Activated T-cell treated with anti-CD3 and anti-CD28 coated beads, Interleukin-2, amount 50 U/mL, for 72 hours (primary cell): ENCODE data around the gene WNT3A. TPM values are rescaled to one million over a fixed set of nuclear protein-coding genes. Genes with fewer than 3 reads are reported as not detected.
"Not testable (repeated sequence)": the region's sequence is repeated elsewhere in the genome, so short reads cannot be mapped to it uniquely, and the experiment has no call there.

Source experiments
- ATAC-seq, 2 donors: fragments of 150-1000 bp; cut with Tn5 transposase; replicated peaks in 1 of 2; 2 replicates each; pipeline ENCODE4 v1.10.0; 2021; ENCODE audit warnings: moderate library complexity in 2 of 2, mild to moderate bottlenecking in 1 of 2
- DNase-seq, 2 donors: peaks; one replicate each; pipeline ENCODE4 v3.0.0; 2021 to 2022; ENCODE audit warnings: mixed read lengths in 1 of 2
- H3K27ac Mint-ChIP-seq: one replicate; pipeline ENCODE4 v1.8.0; 2022; ENCODE audit warnings: mild to moderate bottlenecking, moderate library complexity, mixed read lengths
- H3K27me3 Mint-ChIP-seq: one replicate; pipeline ENCODE4 v1.8.0; 2022; ENCODE audit warnings: low read depth, mixed read lengths
- H3K36me3 Mint-ChIP-seq, 2 donors: one replicate each; pipeline ENCODE4 v1.8.0; 2022; ENCODE audit warnings: mixed read lengths in 2 of 2, mild to moderate bottlenecking in 1 of 2; ENCODE audit not compliant: insufficient read depth in 2 of 2
- H3K4me1 Mint-ChIP-seq: one replicate; pipeline ENCODE4 v1.8.0; 2022; ENCODE audit warnings: low read depth, mixed read lengths
- H3K4me3 Mint-ChIP-seq, 2 donors: one replicate each; pipeline ENCODE4 v1.8.0; 2022; ENCODE audit warnings: mild to moderate bottlenecking in 2 of 2, mixed read lengths in 2 of 2, moderate library complexity in 2 of 2
- H3K9me3 Mint-ChIP-seq, 2 donors: one replicate each; pipeline ENCODE4 v1.8.0; 2022; ENCODE audit warnings: mixed read lengths in 2 of 2
- total RNA-seq, 2 donors: library from RNA; stranded (reverse); gene quantifications; one replicate each; pipeline ENCODE4 v1.2.3, GENCODE V29; 2022

Gene WNT3A
- total RNA-seq, 2 donors from 2014 or later = not detected

DNA sequence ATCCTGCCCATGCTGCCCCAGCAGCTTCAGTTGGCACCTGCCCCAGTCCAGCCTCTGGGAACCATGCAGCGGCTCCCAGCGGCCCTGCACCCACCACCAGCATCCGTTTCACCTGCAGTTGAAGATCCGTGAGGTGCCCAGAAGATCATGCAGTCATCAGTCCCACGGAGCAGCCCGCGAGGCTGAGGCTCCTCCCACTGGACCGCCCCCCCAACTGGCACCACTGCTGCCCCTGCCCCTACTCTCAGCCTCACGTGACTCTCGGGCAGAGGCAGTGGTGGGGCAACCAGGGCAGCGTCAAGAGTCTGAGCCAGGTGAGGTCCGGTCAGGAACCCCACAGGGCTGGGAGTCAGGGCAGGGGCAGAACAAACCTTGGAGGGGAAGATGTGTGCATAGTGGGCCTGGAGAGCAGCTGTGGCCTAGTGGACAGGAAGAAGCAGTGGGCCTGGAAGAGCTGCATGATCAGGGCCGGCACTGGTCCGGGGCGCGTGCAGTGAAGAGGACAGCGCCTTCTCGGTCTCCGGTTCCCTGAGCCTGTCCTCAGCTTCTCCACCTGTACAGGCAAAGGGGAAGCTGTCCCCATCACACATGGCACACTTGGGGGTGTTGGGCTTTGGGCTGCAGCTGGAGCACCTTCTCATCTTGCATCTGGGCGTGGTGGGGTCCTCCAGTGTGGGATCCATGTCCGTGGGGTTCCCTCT is 31.1 kb upstream of the WNT3A start:
- ATAC-seq, H3K36me3 Mint-ChIP-seq, H3K9me3 Mint-ChIP-seq, DNase-seq, H3K27me3 Mint-ChIP-seq, H3K27ac Mint-ChIP-seq, H3K4me3 Mint-ChIP-seq, H3K4me1 Mint-ChIP-seq: not testable (repeated sequence)

DNA sequence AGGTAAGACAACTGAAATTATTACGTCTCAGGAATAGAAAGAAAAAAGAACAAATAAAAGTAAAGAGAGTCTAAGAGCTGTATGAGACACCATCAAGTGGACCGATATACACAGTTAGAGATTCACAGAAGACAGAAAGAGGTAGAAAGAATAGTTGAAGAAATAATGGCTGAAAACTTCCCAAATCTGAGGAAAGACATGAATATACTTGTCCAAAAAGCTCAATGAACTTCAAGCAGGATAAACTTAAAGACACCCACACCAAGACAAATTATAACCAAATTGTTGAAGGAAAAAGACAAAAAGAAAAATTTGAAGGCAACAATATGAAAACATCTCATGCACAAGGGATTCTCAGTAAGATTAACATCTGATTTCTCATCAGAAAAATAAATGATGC is 19.6 kb upstream of the WNT3A start:
- DNase-seq = no peak
- H3K4me1 Mint-ChIP-seq = no peaks in the 10 kb centered on the region
- H3K4me3 Mint-ChIP-seq = no peak overlapping the region
- ATAC-seq = no peak
- H3K36me3 Mint-ChIP-seq = peaks cover 4 to 5% of the 10 kb centered on the region in 2 donors
- H3K9me3 Mint-ChIP-seq = peaks cover 0 to 4% of the 10 kb centered on the region in 2 donors
- H3K27me3 Mint-ChIP-seq = peaks cover 25% of the 10 kb centered on the region
- H3K27ac Mint-ChIP-seq = no peak overlapping the region

DNA sequence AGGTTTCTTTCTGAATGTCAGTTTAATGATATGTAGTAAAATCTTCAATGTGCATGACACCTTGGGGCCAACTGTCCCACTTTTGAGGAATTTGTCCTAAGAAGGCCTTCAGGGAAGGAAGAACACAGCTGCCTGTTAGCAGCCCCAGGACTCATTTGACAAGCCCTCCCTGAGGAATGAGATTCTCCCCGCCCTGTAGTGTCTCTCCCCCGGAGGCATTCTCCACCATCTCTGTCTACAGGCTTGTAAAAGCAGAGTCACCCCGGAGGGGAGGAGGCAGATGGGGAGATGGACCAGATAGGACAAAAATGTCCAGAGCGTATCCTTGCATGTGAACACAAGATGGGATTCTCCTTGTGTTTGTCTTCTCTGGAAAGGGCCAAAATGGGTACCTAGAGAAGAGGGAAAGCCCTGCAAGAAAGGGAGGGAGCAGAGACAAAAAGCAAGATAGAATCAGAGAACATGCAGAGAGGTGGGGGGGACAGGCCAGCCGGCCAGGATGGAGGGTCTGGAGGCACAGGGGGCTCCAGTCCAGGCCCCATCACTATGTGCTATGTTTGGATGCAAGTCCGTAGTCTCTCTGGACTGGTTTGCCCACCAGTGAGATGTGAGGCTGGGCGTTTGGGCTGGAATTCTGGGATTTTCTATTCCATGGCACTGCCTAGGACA is 12.0 kb upstream of the WNT3A start:
- H3K9me3 Mint-ChIP-seq = peaks cover 8 to 18% of the 10 kb centered on the region in 2 donors
- peaks cover 2 to 11% of the 10 kb centered on the region in 2 donors for H3K36me3 Mint-ChIP-seq
- H3K4me3 Mint-ChIP-seq = no peak overlapping the region
- H3K27ac Mint-ChIP-seq = no peak overlapping the region
- no peaks in the 10 kb centered on the region for H3K4me1 Mint-ChIP-seq
- H3K27me3 Mint-ChIP-seq = peaks cover 8% of the 10 kb centered on the region
- DNase-seq (no peak), ATAC-seq (no peak)

DNA sequence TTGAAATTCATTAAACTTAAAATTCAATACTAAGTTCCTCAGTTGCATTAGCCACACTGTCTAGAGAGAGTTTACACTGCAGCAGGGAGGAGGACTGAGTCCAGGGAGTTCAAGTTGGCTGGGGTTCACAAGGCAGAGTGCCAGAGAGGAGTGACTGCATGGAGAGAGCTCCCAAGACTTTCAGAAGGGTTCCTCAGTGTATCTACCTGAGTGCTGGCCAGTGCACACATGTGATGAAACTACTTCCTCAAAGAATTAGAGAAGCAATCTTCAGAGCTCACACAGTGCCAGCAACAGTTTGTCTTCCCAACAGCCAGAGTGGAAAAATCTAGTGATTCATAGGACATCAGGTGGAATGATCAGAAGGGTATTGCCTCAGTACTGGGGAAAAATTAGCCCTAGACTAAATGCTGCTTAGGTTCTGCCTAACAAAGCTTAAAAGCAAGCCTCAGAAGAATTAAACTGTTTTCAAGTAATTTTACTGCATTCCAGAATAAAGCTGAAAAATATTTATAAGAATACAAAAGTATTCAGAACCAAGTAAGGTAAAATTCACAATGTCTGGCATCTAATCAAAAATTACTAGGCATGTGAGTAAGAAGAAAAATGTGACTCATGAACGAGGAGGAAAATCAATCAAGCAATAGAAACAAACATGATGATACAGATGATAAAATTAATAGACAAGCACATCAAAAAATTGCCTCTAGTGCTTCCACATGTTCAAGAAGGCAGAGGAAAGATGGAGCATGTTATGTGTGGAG is 10.4 kb upstream of the WNT3A start:
- ATAC-seq = no peak
- Mint-ChIP-seq H3K36me3 (peaks cover 2 to 11% of the 10 kb centered on the region in 2 donors), H3K4me3 (no peak overlapping the region), H3K9me3 (peaks cover 8 to 18% of the 10 kb centered on the region in 2 donors), H3K27ac (no peak overlapping the region), H3K27me3 (peaks cover 6% of the 10 kb centered on the region), H3K4me1 (no peaks in the 10 kb centered on the region)
- DNase-seq = no peak

DNA sequence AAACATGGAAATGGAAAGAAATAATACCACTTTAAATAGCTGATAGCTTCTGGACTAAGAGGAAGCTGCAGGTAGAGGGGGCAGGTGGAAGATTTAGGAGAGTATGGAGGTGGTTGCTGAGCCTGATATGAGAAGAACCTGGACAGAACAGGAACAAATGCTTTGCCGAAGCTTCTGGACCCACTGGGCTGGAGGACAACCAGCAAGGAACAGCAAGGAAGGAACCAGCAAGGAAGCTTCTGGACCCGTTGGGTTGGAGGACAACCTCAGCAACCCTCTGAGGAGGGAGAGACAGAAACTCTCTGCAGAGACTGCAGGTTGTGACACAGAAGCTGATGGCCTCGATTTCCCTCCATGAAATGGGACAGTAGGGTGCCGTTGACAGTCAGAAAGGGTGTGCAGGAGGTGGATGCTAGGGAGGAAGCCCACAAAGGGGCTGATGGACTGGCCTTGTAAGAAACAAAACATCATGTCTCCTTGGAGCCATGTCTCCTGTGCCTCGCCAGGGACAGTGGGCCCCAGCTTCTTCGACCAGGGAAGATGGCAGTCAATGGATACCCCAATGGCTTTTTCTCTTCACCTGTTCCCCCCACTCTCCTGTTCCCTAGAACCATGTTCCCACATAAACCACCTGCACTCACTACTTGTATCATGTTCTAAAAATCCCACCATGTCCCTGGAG is 8.3 kb upstream of the WNT3A start:
- no peak for DNase-seq
- no peak for ATAC-seq
- H3K36me3 Mint-ChIP-seq = peaks cover 2 to 11% of the 10 kb centered on the region in 2 donors
- peaks cover 1% of the 10 kb centered on the region for H3K27me3 Mint-ChIP-seq
- H3K4me1 Mint-ChIP-seq = no peaks in the 10 kb centered on the region
- H3K9me3 Mint-ChIP-seq = peaks cover 8 to 18% of the 10 kb centered on the region in 2 donors
- H3K4me3 Mint-ChIP-seq = no peak overlapping the region
- H3K27ac Mint-ChIP-seq = no peak overlapping the region

DNA sequence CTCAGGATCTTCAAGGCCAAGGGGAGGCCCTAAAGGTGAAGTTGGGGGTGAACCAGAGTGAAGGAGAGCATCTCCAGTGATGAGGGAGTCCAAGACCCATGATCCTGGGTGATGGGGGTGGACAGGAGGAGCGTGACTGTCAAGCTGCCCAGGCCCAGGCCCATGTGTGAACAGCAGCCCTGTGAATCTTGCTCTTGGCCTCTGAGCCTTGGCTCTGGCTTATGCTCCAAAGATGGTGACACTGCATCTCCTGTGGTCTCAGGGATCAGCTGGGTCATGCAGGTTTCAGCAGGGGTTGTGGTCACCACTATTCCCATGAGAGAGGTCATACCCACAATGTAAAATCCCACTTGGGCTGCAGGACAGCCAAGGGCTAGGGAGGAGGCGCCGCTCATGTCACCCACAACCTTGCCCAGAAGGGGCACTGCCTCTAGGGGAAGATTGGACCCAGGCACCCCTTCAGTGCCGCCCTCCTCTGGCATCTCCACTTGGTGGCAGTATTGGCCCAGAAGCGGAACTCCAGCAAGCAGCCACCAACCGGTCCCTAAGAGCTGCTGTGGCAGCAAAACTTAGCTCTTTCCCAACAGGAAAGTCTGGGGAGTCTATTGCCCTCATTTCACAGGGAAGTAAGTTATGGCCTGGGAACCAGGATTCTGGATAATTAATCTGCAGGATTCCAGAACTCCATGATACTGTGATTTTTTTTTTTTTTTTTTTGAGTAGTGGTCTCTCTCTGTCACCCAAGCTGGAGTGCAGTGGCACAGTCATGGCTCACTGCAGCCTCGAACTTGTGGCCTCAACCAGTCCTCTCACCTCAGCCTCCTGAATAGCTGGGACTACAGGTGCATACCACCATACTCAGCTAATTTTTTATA is 7.5 kb upstream of the WNT3A start:
- Mint-ChIP-seq H3K4me1 (no peaks in the 10 kb centered on the region), H3K27me3 (peaks cover 9% of the 10 kb centered on the region), H3K9me3 (peaks cover 8 to 18% of the 10 kb centered on the region in 2 donors), H3K4me3 (no peak overlapping the region), H3K36me3 (peaks cover 2 to 11% of the 10 kb centered on the region in 2 donors), H3K27ac (no peak overlapping the region)
- ATAC-seq = peak; percentile 92 to 95
- DNase-seq = peak; percentile 78 to 80

DNA sequence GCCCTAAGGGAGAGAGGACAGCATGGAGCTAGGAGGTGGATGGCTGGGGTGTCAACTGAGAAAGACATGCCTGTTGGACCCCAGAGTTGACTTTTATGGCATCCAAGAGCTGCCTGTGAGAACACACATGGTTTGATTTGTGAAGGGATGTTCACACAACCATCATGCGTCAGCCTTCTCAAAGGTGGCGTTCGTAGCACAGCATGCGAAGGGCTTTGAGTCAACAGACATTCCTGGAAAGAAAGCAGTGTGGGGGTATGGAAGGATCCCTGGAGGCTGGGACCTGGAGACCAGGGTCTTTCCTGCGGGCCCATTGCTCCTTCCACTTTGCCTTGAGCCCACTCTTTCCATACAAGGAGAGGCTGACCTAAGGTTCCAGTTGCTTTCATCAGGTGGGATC is 6.4 kb upstream of the WNT3A start:
- no peak for DNase-seq
- Mint-ChIP-seq H3K9me3 (peaks cover 8 to 18% of the 10 kb centered on the region in 2 donors), H3K36me3 (peaks cover 2 to 8% of the 10 kb centered on the region in 2 donors), H3K27ac (no peak overlapping the region), H3K4me1 (peaks cover 8% of the 10 kb centered on the region), H3K27me3 (peaks cover 20% of the 10 kb centered on the region), H3K4me3 (no peak overlapping the region)
- no peak for ATAC-seq

DNA sequence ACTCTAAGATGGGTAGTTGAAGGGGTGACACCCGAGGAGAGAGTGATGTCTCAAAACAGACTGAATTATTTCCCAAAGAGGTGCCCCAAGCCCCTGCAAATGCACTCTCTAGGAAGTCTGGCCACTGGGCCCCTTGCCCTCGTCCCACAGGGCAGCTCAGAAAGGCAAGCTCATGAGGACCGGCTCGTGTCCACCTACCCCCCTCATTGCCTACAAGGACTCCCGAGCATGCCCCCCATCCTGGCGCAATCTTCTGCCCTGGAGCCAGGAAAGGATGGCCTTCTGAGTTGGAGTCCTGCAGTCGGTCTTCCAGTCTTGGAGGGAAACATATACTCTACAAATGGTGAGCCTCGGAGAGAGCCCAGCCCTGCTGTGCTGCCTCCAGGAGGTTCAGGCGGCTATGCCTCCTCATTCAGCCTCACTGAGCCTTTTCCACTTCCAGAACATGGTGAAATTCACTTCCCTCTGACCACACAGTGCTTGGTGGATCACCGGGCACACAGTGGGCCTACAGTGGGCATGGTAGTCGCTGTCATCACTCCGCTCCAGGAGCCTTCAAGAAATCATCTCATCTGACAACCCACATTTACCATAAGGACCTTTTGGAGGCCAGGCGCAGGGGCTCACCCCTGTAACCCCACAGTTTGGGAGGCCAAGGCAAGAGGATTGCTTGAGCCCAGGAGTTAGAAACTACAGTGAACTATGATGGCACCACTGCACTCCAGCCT is 5.8 kb upstream of the WNT3A start:
- Mint-ChIP-seq H3K27me3 (peaks cover 26% of the 10 kb centered on the region), H3K9me3 (peaks cover 8 to 15% of the 10 kb centered on the region in 2 donors), H3K36me3 (peaks cover 2 to 8% of the 10 kb centered on the region in 2 donors), H3K4me3 (no peak overlapping the region), H3K27ac (no peak overlapping the region), H3K4me1 (peaks cover 9% of the 10 kb centered on the region)
- ATAC-seq (no peak), DNase-seq (no peak)

DNA sequence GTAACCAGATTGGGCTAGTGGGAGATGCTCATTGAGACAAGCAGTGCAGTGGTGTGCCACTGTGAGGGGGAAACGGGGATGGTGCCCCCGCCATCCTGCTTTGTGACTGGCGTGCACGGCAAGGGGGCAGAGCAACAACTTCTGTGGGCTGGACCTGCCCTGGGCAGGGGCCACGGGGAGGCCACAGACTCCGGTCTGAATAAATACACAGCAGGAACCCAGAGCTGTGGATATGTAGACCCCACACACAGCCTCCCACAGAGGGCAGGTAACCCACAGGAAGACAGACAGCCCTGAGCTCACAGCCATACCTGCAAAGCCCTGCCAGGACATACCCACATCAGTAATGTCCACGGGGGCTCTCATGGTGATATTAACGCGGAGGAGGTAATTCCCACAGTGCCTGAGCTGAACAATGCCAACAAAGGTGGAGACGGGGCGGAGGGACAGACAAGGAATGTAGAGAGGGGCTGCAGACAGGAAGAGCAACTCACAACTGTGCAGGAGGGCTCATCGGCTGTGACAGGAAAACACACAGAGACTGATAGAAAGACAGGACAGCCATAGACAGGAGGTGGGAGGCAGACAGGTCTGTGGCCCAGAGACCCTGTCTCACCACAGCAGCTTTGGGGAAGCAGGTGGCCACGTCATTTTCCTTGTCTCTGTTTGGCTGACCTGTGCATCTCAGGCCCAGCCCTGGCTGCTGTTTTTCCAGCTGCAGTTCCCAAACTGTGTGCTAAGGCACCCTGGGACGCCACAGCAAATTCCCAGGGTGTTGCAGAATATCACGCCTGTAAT is 4.9 kb upstream of the WNT3A start:
- ATAC-seq (no peak), DNase-seq (no peak)
- H3K36me3 Mint-ChIP-seq = peaks cover 2 to 4% of the 10 kb centered on the region in 2 donors
- H3K27me3 Mint-ChIP-seq = peaks cover 28% of the 10 kb centered on the region
- H3K27ac Mint-ChIP-seq = no peak overlapping the region
- peaks cover 9% of the 10 kb centered on the region for H3K4me1 Mint-ChIP-seq
- H3K9me3 Mint-ChIP-seq = peaks cover 3 to 8% of the 10 kb centered on the region in 2 donors
- no peak overlapping the region for H3K4me3 Mint-ChIP-seq

DNA sequence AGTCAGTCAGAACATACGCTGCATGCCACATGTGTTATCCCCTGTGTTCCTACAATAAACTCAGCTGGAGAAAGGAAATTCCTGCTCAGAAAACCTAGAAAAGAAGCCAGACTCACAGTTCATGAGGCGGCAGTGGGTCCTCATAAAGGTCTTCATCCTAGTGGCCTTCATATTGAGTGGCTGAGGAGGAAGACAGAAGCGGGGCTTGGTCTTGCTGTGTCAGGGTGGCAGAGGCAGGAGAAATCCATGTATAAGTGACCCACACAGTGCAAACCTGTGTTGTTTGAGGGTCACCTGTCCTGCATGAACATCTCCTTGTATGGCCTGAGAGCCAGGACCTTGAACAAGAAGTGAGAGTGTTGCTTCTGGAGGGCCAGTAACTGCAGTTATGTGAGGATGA is 4.0 kb upstream of the WNT3A start:
- no peak overlapping the region for H3K27ac Mint-ChIP-seq
- H3K9me3 Mint-ChIP-seq = peaks cover 3 to 6% of the 10 kb centered on the region in 2 donors
- no peak for ATAC-seq
- H3K36me3 Mint-ChIP-seq = peaks cover 0 to 4% of the 10 kb centered on the region in 2 donors
- no peak overlapping the region for H3K4me3 Mint-ChIP-seq
- peaks cover 9% of the 10 kb centered on the region for H3K4me1 Mint-ChIP-seq
- H3K27me3 Mint-ChIP-seq = peaks cover 35% of the 10 kb centered on the region
- no peak for DNase-seq
